IMR-90 (cell line): ENCODE data around the gene UBE2V1. TPM values are rescaled to one million over a fixed set of nuclear protein-coding genes. Genes with fewer than 3 reads are reported as not detected.

Experiments
- ATAC-seq: fragments of 200-7000 bp; cut with Tn5 transposase; 2 replicates; pipeline ENCODE4 v1.9.1; 2020; ENCODE audit warnings: low read depth, mild to moderate bottlenecking, moderate library complexity
- BruUV-seq: library from RNA; stranded (reverse); fragments of 400-500 nt; replicated peaks from 2 replicates; lab custom pipeline; 2021; lab: Mats Ljungman, UMichigan
- CTCF ChIA-PET: fragments of 300-600 bp; formaldehyde crosslinking; extraction: SDS; loops from one replicate; lab custom pipeline; 2021; ENCODE audit warnings: antibody characterized with exemption; lab: Yijun Ruan, JAX
- POLR2A ChIA-PET: fragments of 300-600 bp; sonication (Branson Sonifier 250); formaldehyde crosslinking; loops from one replicate; lab custom pipeline; 2022; ENCODE audit warnings: antibody characterized with exemption; ENCODE audit not compliant: unreplicated experiment; lab: Charles Lee
- DNase-seq: peaks from one replicate; pipeline ENCODE4 v3.0.0; 2013
- H2AFZ ChIP-seq: replicated peaks from 2 replicates; pipeline ENCODE3; 2013; ENCODE audit warnings: low read length, mild to moderate bottlenecking; ENCODE audit not compliant: poor library complexity
- H2AK5ac ChIP-seq: 2 replicates; pipeline ENCODE4 v1.6.1; 2013; ENCODE audit warnings: low read depth, low read length, inconsistent platforms
- H2AK9ac ChIP-seq: replicated peaks from 2 replicates; pipeline ENCODE3; 2013; ENCODE audit warnings: mild to moderate bottlenecking, low read depth, low read length, moderate library complexity; ENCODE audit not compliant: poor library complexity
- H2BK120ac ChIP-seq: 2 replicates; pipeline ENCODE4 v1.6.1; 2013; ENCODE audit warnings: low read depth, low read length, inconsistent platforms
- H2BK15ac ChIP-seq: 3 replicates; pipeline ENCODE4 v1.6.1; 2013; ENCODE audit warnings: low read depth, low read length, inconsistent platforms
- H2BK20ac ChIP-seq: 2 replicates; pipeline ENCODE4 v1.6.1; 2013; ENCODE audit warnings: low read depth, mild to moderate bottlenecking, inconsistent platforms, low read length, moderate library complexity
- H2BK5ac ChIP-seq: 2 replicates; pipeline ENCODE4 v1.6.1; 2013; ENCODE audit warnings: mild to moderate bottlenecking, low read depth, low read length, inconsistent platforms; ENCODE audit not compliant: poor library complexity, severe bottlenecking
- H3K14ac ChIP-seq: replicated peaks from 2 replicates; pipeline ENCODE4 v1.6.1; 2013; ENCODE audit warnings: low read depth, low read length, inconsistent platforms
- H3K18ac ChIP-seq: 2 replicates; pipeline ENCODE4 v1.6.1; 2013; ENCODE audit warnings: low read depth, low read length, control low read depth
- H3K23ac ChIP-seq: 2 replicates; pipeline ENCODE4 v1.6.1; 2013; ENCODE audit warnings: low read depth, low read length, inconsistent platforms
- H3K27ac ChIP-seq: 2 replicates; pipeline ENCODE4 v1.5.1; 2013; ENCODE audit warnings: mild to moderate bottlenecking, control low read depth, low read length; ENCODE audit not compliant: insufficient read depth
- H3K27me3 ChIP-seq: 2 replicates; pipeline ENCODE4 v1.6.1; 2013; ENCODE audit warnings: low read length; ENCODE audit not compliant: control insufficient read depth, insufficient read depth
- H3K36me3 ChIP-seq: 2 replicates; pipeline ENCODE4 v1.6.1; 2013; ENCODE audit warnings: low read length, mixed read lengths; ENCODE audit not compliant: control insufficient read depth, insufficient read depth
- H3K4ac ChIP-seq: 2 replicates; pipeline ENCODE4 v1.6.1; 2013; ENCODE audit warnings: low read depth, low read length, inconsistent platforms
- H3K4me1 ChIP-seq: 2 replicates; pipeline ENCODE4 v1.6.1; 2013; ENCODE audit warnings: low read length, mixed read lengths; ENCODE audit not compliant: control insufficient read depth, insufficient read depth
- H3K4me2 ChIP-seq: 2 replicates; pipeline ENCODE4 v1.6.1; 2013; ENCODE audit warnings: low read depth, mild to moderate bottlenecking, control low read depth, low read length, moderate library complexity
- H3K4me3 ChIP-seq: 2 replicates; pipeline ENCODE4 v1.5.1; 2013; ENCODE audit warnings: low read depth, mild to moderate bottlenecking, control low read depth, low read length, moderate library complexity; ENCODE audit not compliant: insufficient read depth
- H3K56ac ChIP-seq: 2 replicates; pipeline ENCODE4 v1.6.1; 2013; ENCODE audit warnings: low read length, inconsistent platforms; ENCODE audit not compliant: insufficient read depth; ENCODE audit errors: extremely low read depth
- H3K79me1 ChIP-seq, 2 experiments: 2 replicates each; pipeline ENCODE4 v1.6.1; 2013; ENCODE audit warnings: low read length in 2 of 2, inconsistent platforms in 1 of 2, low read depth in 1 of 2
- H3K9ac ChIP-seq: 2 replicates; pipeline ENCODE4 v1.6.1; 2013; ENCODE audit warnings: low read depth, low read length, control low read depth
- H3K9me1 ChIP-seq: 2 replicates; pipeline ENCODE4 v1.6.1; 2013; ENCODE audit warnings: low read length, inconsistent platforms; ENCODE audit not compliant: insufficient read depth
- H3K9me3 ChIP-seq: 2 replicates; pipeline ENCODE4 v1.6.1; 2013; ENCODE audit warnings: low read length; ENCODE audit not compliant: control insufficient read depth, insufficient read depth
- H4K20me1 ChIP-seq: 2 replicates; pipeline ENCODE4 v1.6.1; 2013; ENCODE audit warnings: low read length, inconsistent platforms; ENCODE audit not compliant: insufficient read depth
- H4K5ac ChIP-seq: 2 replicates; pipeline ENCODE4 v1.6.1; 2013; ENCODE audit warnings: mild to moderate bottlenecking, low read depth, low read length, control low read depth
- H4K8ac ChIP-seq, 2 experiments: 2 replicates each; pipeline ENCODE4 v1.6.1; 2013; ENCODE audit warnings: low read depth in 2 of 2, low read length in 2 of 2, control low read depth in 1 of 2, inconsistent platforms in 1 of 2
- H4K91ac ChIP-seq: 2 replicates; pipeline ENCODE4 v1.6.1; 2013; ENCODE audit warnings: low read depth, low read length, inconsistent platforms; ENCODE audit not compliant: insufficient read depth
- CHD1 ChIP-seq: IDR thresholded peaks from 2 replicates; pipeline ENCODE4 v1.6.1; 2012; ENCODE audit warnings: low read depth, low read length, improper control_type of control experiment
- CTCF ChIP-seq: conservative IDR thresholded peaks from 2 replicates; pipeline ENCODE4 v1.5.1; 2012; ENCODE audit warnings: mild to moderate bottlenecking, low read depth, low read length, improper control_type of control experiment
- ELK1 ChIP-seq: fragments of 150-350 bp; IDR thresholded peaks from 2 replicates; pipeline ENCODE4 v1.6.1; 2016; ENCODE audit warnings: low read depth, mild to moderate bottlenecking, low read length, moderate library complexity, borderline replicate concordance
- FOS ChIP-seq: fragments of 150-350 bp; IDR thresholded peaks from 2 replicates; pipeline ENCODE4 v1.6.1; 2016; ENCODE audit warnings: low read depth, low read length
- MAFK ChIP-seq: IDR thresholded peaks from 2 replicates; pipeline ENCODE4 v1.6.1; 2012; ENCODE audit warnings: low read depth, low read length, improper control_type of control experiment
- MXI1 ChIP-seq: IDR thresholded peaks from 2 replicates; pipeline ENCODE4 v1.6.1; 2012; ENCODE audit warnings: low read depth, mild to moderate bottlenecking, low read length, moderate library complexity, borderline replicate concordance
- POLR2A ChIP-seq: IDR thresholded peaks from 2 replicates; pipeline ENCODE4 v1.6.1; 2012; ENCODE audit warnings: mild to moderate bottlenecking, low read depth, low read length
- RAD21 ChIP-seq: IDR thresholded peaks from 2 replicates; pipeline ENCODE4 v1.6.1; 2012; ENCODE audit warnings: low read length, improper control_type of control experiment
- RFX5 ChIP-seq: IDR thresholded peaks from 2 replicates; pipeline ENCODE4 v1.8.0; 2012; ENCODE audit warnings: low read depth, mild to moderate bottlenecking, low read length, moderate library complexity
- SMC3 ChIP-seq: fragments of 150-350 bp; IDR thresholded peaks from 2 replicates; pipeline ENCODE4 v1.6.1; 2016; ENCODE audit warnings: low read depth, mild to moderate bottlenecking, antibody characterized with exemption, low read length, moderate library complexity
- USF2 ChIP-seq: fragments of 150-350 bp; IDR thresholded peaks from 2 replicates; pipeline ENCODE4 v1.6.1; 2017; ENCODE audit warnings: mild to moderate bottlenecking, antibody characterized with exemption, low read length, low read depth
- WGBS, 2 experiments: methylation state at CpG; one replicate each; pipeline versions ENCODE4 v1.1.5 to v1.1.7; 2013; ENCODE audit warnings: missing lambda C conversion rate in 2 of 2; ENCODE audit not compliant: insufficient read length in 1 of 2; ENCODE audit errors: extremely low coverage in 2 of 2; 5-methylcytosine and 5-hydroxymethylcytosine counted together
- dilution Hi-C: fragments of 300-500 bp; cut with HindIII; formaldehyde crosslinking; loops from one replicate; pipeline ENCODE4 v1.14.3; 2018; ENCODE audit warnings: low sequenced_read_pairs; ENCODE audit not compliant: unreplicated experiment
- in situ Hi-C: fragments of 300-500 bp; cut with MboI; formaldehyde crosslinking; loops from 3 replicates; pipeline ENCODE4 v1.14.3; 2019; ENCODE audit warnings: low sequenced_read_pairs, inconsistent platforms, mixed read lengths
- intact Hi-C: fragments of 100-400 bp; cut with micrococcal nuclease; formaldehyde crosslinking; loops from 2 replicates; pipeline ENCODE4 v1.10.0; 2022
- polyA plus RNA-seq, 3 experiments: library from polyadenylated mRNA; depleted of rRNA; stranded (reverse); fragments of >200 nt; gene quantifications; 2 replicates each; pipeline ENCODE4 v1.2.3, GENCODE V29; 2012; ENCODE audit warnings: low replicate concordance in 1 of 3
- total RNA-seq: library from RNA; depleted of rRNA; stranded (reverse); fragments of >200 nt; gene quantifications from 2 replicates; pipeline ENCODE4 v1.2.3, GENCODE V29; 2012

The UBE2V1 gene
- total and polyA plus RNA-seq, 2 of the 4 experiments (the other 2 are of a cell fraction) = 20.1 to 138 TPM

GRCh38 chr20:50040432-50041245 lies 72.3 kb downstream of the UBE2V1 start (continued):
- no peak for TF ChIP-seq SMC3

GRCh38 chr20:50039706-50040431 lies 73.1 kb downstream of the UBE2V1 start:
- BruUV-seq = no TSS peak
- no peak for DNase-seq
- in situ Hi-C loops (no loop called here), intact Hi-C loops (no loop called here), dilution Hi-C loops (no loop called here)
- Histone ChIP-seq H3K4me1 (peaks cover 6% of the 10 kb centered on the region), H4K8ac (no peak overlapping the region), H2AK5ac (peak overlapping the region; percentile 67), H3K27ac (no peak overlapping the region), H4K91ac (no peak overlapping the region), H3K9me3 (no peaks in the 10 kb centered on the region), H2BK20ac (no peak overlapping the region), H4K20me1 (no peaks in the 10 kb centered on the region; the same call in 1 of the 2 replicates), H2BK120ac (no peak overlapping the region), H3K27me3 (no peaks in the 10 kb centered on the region), H2BK5ac (no peak overlapping the region), H2AK9ac (peak overlapping the region; percentile 59), H3K4me2 (no peak overlapping the region), H3K9me1 (0 out of 2 replicates have a peak, but pooled peaks cover 3% of the 10 kb centered on the region), H2AFZ (peak overlapping the region; percentile 59), H3K36me3 (no peaks in the 10 kb centered on the region), H2BK15ac (no peak overlapping the region), H3K18ac (no peak overlapping the region), H3K4ac (no peak overlapping the region), H3K14ac (no peak overlapping the region), H3K4me3 (no peak overlapping the region), H3K79me1 (no peaks in the 10 kb centered on the region), H3K23ac (no peak overlapping the region), H3K56ac (no peak overlapping the region), H3K9ac (no peak overlapping the region), H4K5ac (no peak overlapping the region)
- ATAC-seq = no peak
- WGBS, 2 experiments = 58% methylated on average over 7 of the region's 10 CpGs; no CpG with 5 or more reads in 1 of the 2 experiments
- ChIA-PET POLR2A (no interaction called here), CTCF (no interaction called here)
- TF ChIP-seq RAD21 = no peak
- no peak for TF ChIP-seq RFX5
- TF ChIP-seq POLR2A = no peak
- TF ChIP-seq USF2 = no peak
- TF ChIP-seq ELK1 = no peak
- TF ChIP-seq CTCF = no peak
- TF ChIP-seq MAFK = no peak
- no peak for TF ChIP-seq CHD1
- TF ChIP-seq SMC3 = no peak
- TF ChIP-seq FOS = no peak
- no peak for TF ChIP-seq MXI1
